22Rv1 (cell line): ENCODE data around the gene B9D2.

ENCODE experiments used
- ZFX ChIP-seq: fragments of 450-650 bp; IDR thresholded peaks from 2 replicates; pipeline ENCODE4 v1.6.1; 2017; ENCODE audit warnings: antibody characterized with exemption, borderline replicate concordance
- TF ChIP-seq, protein P1 (sequence below): fragments of 450-650 bp; IDR thresholded peaks from 2 replicates; pipeline ENCODE4 v1.5.1; 2017; ENCODE audit warnings: mild to moderate bottlenecking

DNA sequence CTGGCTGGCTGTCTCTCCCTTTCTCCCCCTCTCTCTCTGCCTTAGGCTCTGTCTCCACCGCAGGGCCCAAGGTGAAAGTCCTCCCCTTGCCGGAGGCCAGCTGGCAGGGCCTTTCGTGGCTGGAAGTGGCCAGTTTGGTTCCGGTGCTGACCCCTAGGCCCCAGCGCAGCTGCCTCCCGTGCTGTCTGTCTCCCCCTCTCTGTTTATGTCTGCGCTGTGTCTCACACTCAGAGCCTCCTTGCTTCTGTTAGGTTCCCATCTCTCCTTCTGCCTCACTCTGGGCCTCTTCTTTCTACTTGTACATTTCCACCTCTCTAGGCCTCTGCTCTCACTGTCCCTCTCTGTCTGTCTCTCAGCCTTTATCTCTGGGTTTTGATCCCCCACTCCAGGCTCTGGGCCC is 40.9 kb downstream of the B9D2 start:
- TF ChIP-seq, protein P1, sequence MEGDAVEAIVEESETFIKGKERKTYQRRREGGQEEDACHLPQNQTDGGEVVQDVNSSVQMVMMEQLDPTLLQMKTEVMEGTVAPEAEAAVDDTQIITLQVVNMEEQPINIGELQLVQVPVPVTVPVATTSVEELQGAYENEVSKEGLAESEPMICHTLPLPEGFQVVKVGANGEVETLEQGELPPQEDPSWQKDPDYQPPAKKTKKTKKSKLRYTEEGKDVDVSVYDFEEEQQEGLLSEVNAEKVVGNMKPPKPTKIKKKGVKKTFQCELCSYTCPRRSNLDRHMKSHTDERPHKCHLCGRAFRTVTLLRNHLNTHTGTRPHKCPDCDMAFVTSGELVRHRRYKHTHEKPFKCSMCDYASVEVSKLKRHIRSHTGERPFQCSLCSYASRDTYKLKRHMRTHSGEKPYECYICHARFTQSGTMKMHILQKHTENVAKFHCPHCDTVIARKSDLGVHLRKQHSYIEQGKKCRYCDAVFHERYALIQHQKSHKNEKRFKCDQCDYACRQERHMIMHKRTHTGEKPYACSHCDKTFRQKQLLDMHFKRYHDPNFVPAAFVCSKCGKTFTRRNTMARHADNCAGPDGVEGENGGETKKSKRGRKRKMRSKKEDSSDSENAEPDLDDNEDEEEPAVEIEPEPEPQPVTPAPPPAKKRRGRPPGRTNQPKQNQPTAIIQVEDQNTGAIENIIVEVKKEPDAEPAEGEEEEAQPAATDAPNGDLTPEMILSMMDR = no peak
- TF ChIP-seq ZFX = no peak
